Adipose tissue (tissue), 3 donors: ENCODE results near the gene ADAMTS9. TPM values are rescaled to one million over a fixed set of nuclear protein-coding genes. Genes with fewer than 3 reads are reported as not detected.

ENCODE experiments used
- H3K27ac ChIP-seq: one replicate; pipeline ENCODE4 v1.5.1; 2013; ENCODE audit warnings: low read depth, low read length
- WGBS, 3 donors: extraction: QIAGEN DNeasy Blood & Tissue Kit; methylation state at CpG; one replicate each; pipeline ENCODE4 v1.1.7; 2013; 5-methylcytosine and 5-hydroxymethylcytosine counted together
- polyA plus RNA-seq, 3 donors: library from polyadenylated mRNA; stranded (reverse); fragments of 200-250 nt; gene quantifications; one replicate each; pipeline ENCODE4 v1.2.3, GENCODE V29; 2013
- donor health status: healthy with polysubstance abuse.
- donor health status: Bipolar disorder and iron deficiency.
- donor health status: healthy.

Gene ADAMTS9
- polyA plus RNA-seq, 3 donors = 8.3 to 116 (median 22.7) TPM

DNA sequence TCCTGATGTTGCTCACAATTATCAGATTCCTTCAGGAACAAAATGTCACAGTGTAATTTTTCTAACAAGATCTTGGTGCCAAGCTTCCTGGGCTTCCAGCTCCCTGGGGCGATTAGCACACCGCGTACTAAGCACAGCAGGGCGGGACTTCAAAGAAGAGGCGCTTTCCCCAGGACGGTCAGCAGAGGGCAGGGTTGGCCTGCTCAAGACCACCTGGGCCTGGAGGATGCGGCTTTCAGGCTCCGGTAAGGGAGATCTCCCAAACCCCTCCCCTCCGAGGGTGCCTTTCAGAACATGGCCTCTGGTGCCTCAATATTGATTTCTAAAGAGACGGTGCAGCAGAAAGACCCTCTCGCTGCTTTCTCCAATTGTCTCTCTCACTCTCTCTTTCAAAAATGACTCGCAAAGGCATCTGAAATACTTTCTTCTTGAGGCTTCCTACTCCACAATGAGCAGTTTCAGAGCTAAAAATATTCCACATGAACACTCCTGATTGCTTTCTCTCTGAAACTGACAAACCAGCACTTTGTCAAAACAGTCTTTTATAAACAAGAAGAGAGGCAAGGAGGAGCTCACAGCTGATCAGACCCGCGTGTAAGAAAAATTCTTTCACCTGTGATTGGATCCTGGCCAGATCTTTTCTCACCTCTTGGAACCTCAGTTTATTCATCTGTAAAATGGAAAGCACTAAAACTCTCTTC, 154.0 kb downstream of the ADAMTS9 start:
- H3K27ac ChIP-seq = no peak overlapping the region
- 15 to 20% (median 19%) methylated on average over 14 of the region's 14 CpGs for WGBS, 3 donors

GRCh38 chr3:64530434-64531049, 157.3 kb downstream of the ADAMTS9 start:
- 26 to 34% (median 27%) methylated on average over 8 of the region's 8 CpGs for WGBS, 3 donors
- no peak overlapping the region for H3K27ac ChIP-seq

DNA sequence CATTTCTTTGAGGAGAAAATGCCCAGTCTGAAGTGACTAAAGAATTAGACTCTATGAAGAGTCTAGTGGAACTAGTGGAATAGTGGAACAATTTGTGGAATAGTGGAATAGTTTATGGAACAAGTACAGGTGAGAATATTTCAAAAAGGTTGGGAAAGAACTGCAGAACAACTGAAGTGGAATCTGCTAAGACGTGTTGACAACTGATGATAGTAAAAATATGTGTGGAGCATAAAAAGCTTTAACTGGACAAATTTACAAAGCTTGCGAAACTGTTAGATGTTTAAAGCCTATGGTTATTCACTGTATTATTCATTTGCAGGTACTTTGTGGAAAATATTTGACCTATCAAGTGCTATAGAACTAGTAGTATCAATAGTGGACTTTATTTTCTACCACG, 164.5 kb downstream of the ADAMTS9 start:
- 61 to 90% (median 64%) methylated on average over 3 of the region's 3 CpGs for WGBS, 3 donors
- H3K27ac ChIP-seq = no peak overlapping the region

DNA sequence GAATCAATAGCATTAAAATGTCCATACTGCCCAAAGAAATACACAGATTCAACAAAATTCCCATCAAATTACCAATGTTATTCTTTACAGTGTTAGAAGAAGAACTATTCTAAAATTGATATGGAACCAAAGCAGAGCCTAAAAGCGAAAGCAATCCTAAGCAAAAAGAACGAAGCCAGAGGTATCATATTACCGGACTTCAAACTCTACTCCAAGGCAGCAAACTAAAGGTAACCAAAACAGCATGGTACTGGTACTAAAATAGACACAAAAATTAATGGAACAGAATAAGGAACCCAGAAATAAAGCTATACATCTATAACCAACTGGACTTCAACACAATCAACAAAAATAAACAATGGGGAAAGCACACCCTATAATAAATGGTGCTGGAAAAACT, 167.5 kb downstream of the ADAMTS9 start:
- H3K27ac ChIP-seq = no peak overlapping the region
- 63 to 93% (median 84%) methylated on average over 3 of the region's 3 CpGs for WGBS, 3 donors

GRCh38 chr3:64518950-64519349, 168.8 kb downstream of the ADAMTS9 start:
- 63 to 100% (median 70%) methylated on average over 1 of the region's 1 CpG for WGBS, 3 donors
- no peak overlapping the region for H3K27ac ChIP-seq

DNA sequence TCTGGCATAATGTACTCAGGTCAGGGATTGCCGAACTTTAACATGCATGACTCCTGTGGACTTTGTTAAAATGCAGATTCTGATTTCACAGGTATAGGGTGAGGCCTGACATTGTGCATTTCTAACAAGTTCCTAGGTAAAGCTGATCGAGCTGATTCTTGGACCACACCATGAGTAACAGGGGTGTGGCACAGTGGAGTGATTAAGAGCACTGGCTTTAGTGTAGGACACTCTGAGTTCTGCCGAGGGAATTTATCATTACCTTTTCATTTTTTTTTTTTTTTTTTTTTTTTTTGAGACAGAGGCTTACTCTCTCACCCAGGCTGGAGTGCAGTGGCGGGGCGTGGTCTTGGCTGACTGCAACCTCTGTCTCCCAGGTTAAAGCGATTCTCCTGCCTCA, 169.3 kb downstream of the ADAMTS9 start:
- WGBS, 3 donors = 88 to 95% (median 92%) methylated on average over 6 of the region's 6 CpGs
- H3K27ac ChIP-seq = no peak overlapping the region

DNA sequence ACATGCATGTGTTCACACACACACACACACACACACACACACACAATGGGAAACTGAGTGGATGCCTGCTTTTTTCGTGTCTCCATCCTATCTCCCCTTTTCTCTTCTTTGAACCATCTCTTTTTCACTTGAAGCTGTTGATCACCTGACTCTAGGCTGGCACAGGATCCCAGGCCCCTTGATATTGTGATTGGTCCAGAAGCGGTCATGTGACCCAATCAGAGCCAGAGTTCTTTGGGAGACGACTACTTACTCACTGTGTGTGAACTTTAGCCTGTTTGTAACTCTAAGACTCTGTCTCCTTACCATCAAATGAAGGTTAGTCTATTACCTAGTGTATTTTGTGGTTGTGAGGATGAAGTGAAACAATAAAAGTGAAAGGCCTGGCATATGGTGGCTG, 172.9 kb downstream of the ADAMTS9 start:
- WGBS, 3 donors = 80 to 86% (median 84%) methylated on average over 3 of the region's 3 CpGs

DNA sequence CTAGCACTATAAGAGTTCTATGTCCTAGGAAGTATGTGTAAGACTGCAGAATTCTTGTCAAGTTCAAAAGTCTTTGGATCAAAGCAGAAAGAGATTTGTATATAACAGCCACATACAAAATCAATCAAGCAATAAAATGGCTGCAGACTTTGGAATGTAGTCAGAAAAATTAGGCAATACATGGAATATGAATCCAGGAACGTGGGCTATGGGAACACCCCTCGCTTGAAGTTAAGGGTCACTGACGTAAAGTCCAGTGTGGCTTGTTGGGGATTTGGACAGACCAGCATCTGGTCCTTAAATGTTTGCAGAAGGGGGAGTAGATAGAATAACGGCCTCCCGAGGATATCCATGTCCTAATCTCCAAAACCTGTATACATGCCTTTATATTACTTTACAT, 178.6 kb downstream of the ADAMTS9 start:
- WGBS, 3 donors = 62 to 79% (median 62%) methylated on average over 5 of the region's 5 CpGs
- H3K27ac ChIP-seq = no peak overlapping the region

More for the DNA sequence above, 172.9 kb downstream of the ADAMTS9 start:
- no peak overlapping the region for H3K27ac ChIP-seq

- 41 to 75% (median 74%) methylated on average over 1 of the region's 1 CpG for WGBS, 3 donors
- H3K27ac ChIP-seq = no peak overlapping the region
These were observed 179.7 kb downstream of the ADAMTS9 start for GRCh38 chr3:64508140-64508539.

GRCh38 chr3:64506255-64506654, 181.5 kb downstream of the ADAMTS9 start:
- H3K27ac ChIP-seq = no peak overlapping the region
- 88 to 94% (median 91%) methylated on average over 8 of the region's 8 CpGs for WGBS, 3 donors

- 32 to 55% (median 36%) methylated on average over 7 of the region's 7 CpGs for WGBS, 3 donors
- no peak overlapping the region for H3K27ac ChIP-seq
These were observed 182.4 kb downstream of the ADAMTS9 start for GRCh38 chr3:64505419-64505818.

DNA sequence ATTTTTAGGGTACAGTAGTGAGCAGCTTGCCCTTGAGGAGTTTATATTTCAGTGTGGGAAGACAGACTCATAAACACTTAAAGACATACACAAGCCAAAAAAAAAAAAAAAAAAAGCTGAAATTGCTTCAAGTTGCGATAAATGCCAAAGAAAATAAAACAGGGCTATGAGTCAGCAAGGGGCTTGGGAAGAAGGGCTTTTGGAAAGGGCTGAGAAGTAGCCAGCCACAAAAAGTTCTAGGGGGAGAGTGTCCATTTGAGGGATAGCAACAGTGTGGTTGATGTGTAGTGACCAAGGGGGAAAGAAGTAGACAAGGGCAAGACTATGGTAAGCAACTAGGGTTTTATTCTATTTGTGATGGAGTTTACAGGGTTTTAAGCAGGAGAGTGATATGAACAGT, 185.5 kb downstream of the ADAMTS9 start:
- WGBS, 3 donors = 82 to 94% (median 93%) methylated on average over 1 of the region's 1 CpG
- H3K27ac ChIP-seq = no peak overlapping the region

DNA sequence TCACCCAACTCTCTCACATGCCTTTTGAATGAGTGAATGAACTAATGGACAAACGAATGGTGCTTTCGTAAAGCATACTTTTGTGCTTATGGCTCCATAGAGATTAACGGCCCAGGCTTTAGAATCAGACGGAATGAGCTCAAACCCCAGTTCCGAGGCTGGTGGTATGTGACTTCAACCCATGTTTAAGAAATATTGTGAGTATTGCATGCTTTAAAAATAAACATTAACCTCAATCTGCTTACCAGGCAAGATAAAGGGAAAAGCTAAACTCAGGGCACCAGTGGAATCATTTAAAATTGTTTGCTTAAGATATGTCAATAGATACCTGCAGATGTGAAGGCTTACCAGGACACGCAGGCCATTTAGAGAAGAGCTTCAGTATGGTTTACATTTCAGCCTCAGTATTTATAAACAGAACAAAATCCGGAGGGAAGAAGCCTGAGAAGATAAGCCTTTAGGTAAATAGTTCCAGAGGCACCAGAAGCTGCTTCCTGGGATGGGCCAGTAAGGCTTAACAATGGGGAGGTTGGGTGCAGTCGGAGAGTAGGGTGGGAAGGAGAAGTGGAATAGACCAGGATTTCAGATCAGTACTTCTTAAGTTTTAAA, 186.4 kb downstream of the ADAMTS9 start:
- WGBS, 3 donors = 48 to 68% (median 64%) methylated on average over 8 of the region's 8 CpGs
- no peak overlapping the region for H3K27ac ChIP-seq

- WGBS, 3 donors = 93 to 96% (median 94%) methylated on average over 5 of the region's 5 CpGs
- no peak overlapping the region for H3K27ac ChIP-seq
These were observed 190.9 kb downstream of the ADAMTS9 start for GRCh38 chr3:64496786-64497490.

GRCh38 chr3:64495781-64496334, 191.9 kb downstream of the ADAMTS9 start:
- WGBS, 3 donors = 89 to 95% (median 93%) methylated on average over 2 of the region's 2 CpGs

GRCh38 chr3:64495121-64495780, 192.5 kb downstream of the ADAMTS9 start:
- 64 to 86% (median 71%) methylated on average over 4 of the region's 4 CpGs for WGBS, 3 donors
- H3K27ac ChIP-seq = no peak overlapping the region

More at GRCh38 chr3:64495781-64496334, 191.9 kb downstream of the ADAMTS9 start:
- H3K27ac ChIP-seq = no peak overlapping the region

- H3K27ac ChIP-seq = no peak overlapping the region
These were observed 193.3 kb downstream of the ADAMTS9 start for GRCh38 chr3:64494526-64494925.

DNA sequence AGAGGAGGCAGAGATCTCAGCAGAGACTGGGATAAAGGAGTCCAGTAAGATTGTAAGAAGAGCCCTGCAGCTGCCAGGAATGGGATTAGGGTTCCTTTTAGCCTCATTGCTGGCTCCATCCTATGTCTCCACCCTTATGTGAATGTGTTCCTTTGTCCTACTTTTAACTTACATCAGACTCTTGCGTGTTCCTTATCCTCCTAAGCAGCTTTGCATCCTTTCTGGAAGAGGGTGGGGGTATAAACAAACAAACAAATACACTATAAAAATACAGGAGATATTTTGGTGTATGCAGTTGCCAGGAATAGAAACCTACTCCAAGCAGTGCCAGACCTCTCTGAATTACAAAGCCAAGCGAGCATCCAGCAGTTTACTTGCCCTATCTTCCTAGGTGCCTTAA, 194.7 kb downstream of the ADAMTS9 start:
- 64 to 94% (median 71%) methylated on average over 2 of the region's 2 CpGs for WGBS, 3 donors
- no peak overlapping the region for H3K27ac ChIP-seq

More at GRCh38 chr3:64494526-64494925, 193.3 kb downstream of the ADAMTS9 start:
- 88 to 91% (median 90%) methylated on average over 2 of the region's 2 CpGs for WGBS, 3 donors
